GM12878 (cell line): ENCODE measurements around the gene GOSR1. TPM values are rescaled to one million over a fixed set of nuclear protein-coding genes. Genes with fewer than 3 reads are reported as not detected.

ENCODE experiments used
- ATAC-seq: fragments of 200-7000 bp; cut with Tn5 transposase; 3 replicates; pipeline ENCODE4 v1.9.1; 2020; ENCODE audit warnings: mild to moderate bottlenecking, moderate library complexity
- BruUV-seq: library from RNA; stranded (reverse); fragments of 400-500 nt; replicated peaks from 2 replicates; lab custom pipeline; 2021; lab: Mats Ljungman, UMichigan
- CTCF ChIA-PET: fragments of 300-600 bp; sonication (Branson Sonifier 250); formaldehyde crosslinking; extraction: SDS; loops from one replicate; lab custom pipeline; 2021; ENCODE audit warnings: inconsistent platforms; lab: Yijun Ruan, JAX
- POLR2A ChIA-PET: fragments of 350-600 bp; formaldehyde crosslinking; extraction: SDS; loops from one replicate; lab custom pipeline; 2021; ENCODE audit warnings: inconsistent platforms; lab: Charles Lee
- RAD21 ChIA-PET: fragments of 300-600 bp; sonication (Branson Sonifier 250); formaldehyde crosslinking; loops from one replicate; lab custom pipeline; 2023; ENCODE audit warnings: antibody characterized with exemption; ENCODE audit not compliant: unreplicated experiment; lab: Charles Lee
- SMC1A ChIA-PET: fragments of 300-600 bp; sonication (Branson Sonifier 250); formaldehyde crosslinking; loops from one replicate; lab custom pipeline; 2023; ENCODE audit not compliant: unreplicated experiment, uncharacterized antibody; lab: Charles Lee
- DNase-seq: peaks from one replicate; pipeline ENCODE4 v3.0.0-alpha.2; 2011; ENCODE audit warnings: low read depth, low spot score
- FAIRE-seq: peaks from 3 replicates; lab custom pipeline; 2011; peaks lifted over from hg19 to GRCh38; lab: Jason Lieb, UNC
- H2AFZ ChIP-seq: 2 replicates; pipeline ENCODE4 v1.6.0; 2011; ENCODE audit warnings: low read depth, low read length, control low read depth; ENCODE audit not compliant: control insufficient read depth
- H3K27ac ChIP-seq: 2 replicates; pipeline ENCODE4 v1.5.1; 2011; ENCODE audit warnings: control low read depth; ENCODE audit not compliant: control insufficient read depth, insufficient read depth
- H3K27me3 ChIP-seq, 2 experiments: replicated peaks in 1 of 2; 2 replicates each; pipeline versions ENCODE4 v1.6.0 to v1.6.1; 2011; ENCODE audit warnings: low read length in 1 of 2; ENCODE audit not compliant: control insufficient read depth in 2 of 2, insufficient read depth in 2 of 2
- H3K36me3 ChIP-seq, 2 experiments: 2 replicates each; pipeline ENCODE4 v1.5.1; 2011; ENCODE audit warnings: low read length in 1 of 2; ENCODE audit not compliant: control insufficient read depth in 2 of 2, insufficient read depth in 2 of 2
- H3K4me1 ChIP-seq: 2 replicates; pipeline ENCODE4 v1.6.1; 2011; ENCODE audit warnings: mild to moderate bottlenecking, low read length, moderate library complexity, mixed read lengths; ENCODE audit not compliant: control insufficient read depth, insufficient read depth
- H3K4me2 ChIP-seq: 2 replicates; pipeline ENCODE4 v1.6.0; 2011; ENCODE audit warnings: control low read depth; ENCODE audit not compliant: control insufficient read depth, insufficient read depth
- H3K4me3 ChIP-seq: fragments of 200-600 bp; sonication (generic); 2 replicates; pipeline ENCODE4 v1.5.1; 2016
- H3K79me2 ChIP-seq: 2 replicates; pipeline ENCODE4 v1.6.0; 2011; ENCODE audit warnings: low read length; ENCODE audit not compliant: control insufficient read depth, insufficient read depth
- H3K9ac ChIP-seq: 2 replicates; pipeline ENCODE4 v1.8.0; 2011; ENCODE audit warnings: low read length, control low read depth, mixed read lengths; ENCODE audit not compliant: control insufficient read depth, insufficient read depth
- H3K9me3 ChIP-seq: replicated peaks from 3 replicates; pipeline ENCODE4 v1.5.1; 2011; ENCODE audit warnings: mild to moderate bottlenecking, low read length; ENCODE audit not compliant: control insufficient read depth, insufficient read depth
- H4K20me1 ChIP-seq: 2 replicates; pipeline ENCODE4 v1.6.0; 2011; ENCODE audit not compliant: control insufficient read depth, insufficient read depth
- CHD4 ChIP-seq: fragments of 200-600 bp; sonication (generic); IDR thresholded peaks from 2 replicates; pipeline ENCODE4 v1.6.1; 2016; ENCODE audit warnings: mild to moderate bottlenecking
- CREM ChIP-seq: IDR thresholded peaks from 2 replicates; pipeline ENCODE4 v1.6.1; 2014; ENCODE audit warnings: antibody characterized with exemption, low read depth
- IRF4 ChIP-seq: IDR thresholded peaks from 2 replicates; pipeline ENCODE4 v1.6.1; 2011; ENCODE audit warnings: low read depth, low read length
- MEF2B ChIP-seq: fragments of 450-650 bp; IDR thresholded peaks from 2 replicates; pipeline ENCODE4 v1.6.1; 2018; ENCODE audit warnings: mild to moderate bottlenecking, moderate library complexity; ENCODE audit not compliant: partially characterized antibody, poor library complexity, severe bottlenecking
- NKRF ChIP-seq: fragments of 450-650 bp; conservative IDR thresholded peaks from 2 replicates; pipeline ENCODE4 v1.6.1; 2017; ENCODE audit warnings: mild to moderate bottlenecking, moderate library complexity
- RELA ChIP-seq: fragments of 450-650 bp; IDR thresholded peaks from 2 replicates; pipeline ENCODE4 v1.8.0; 2014; ENCODE audit warnings: borderline replicate concordance; ENCODE audit not compliant: partially characterized antibody
- SUPT20H ChIP-seq: IDR thresholded peaks from 2 replicates; pipeline ENCODE4 v1.6.1; 2011; ENCODE audit warnings: low read depth, mild to moderate bottlenecking, low read length, moderate library complexity, borderline replicate concordance; ENCODE audit not compliant: control insufficient read depth
- TCF3 ChIP-seq: IDR thresholded peaks from 2 replicates; pipeline ENCODE4 v1.6.1; 2012; ENCODE audit warnings: low read depth, mild to moderate bottlenecking, low read length, borderline replicate concordance; ENCODE audit not compliant: insufficient read depth
- TCF7 ChIP-seq: IDR thresholded peaks from 2 replicates; pipeline ENCODE4 v1.6.1; 2014; ENCODE audit warnings: antibody characterized with exemption, borderline replicate concordance
- ZNF24 ChIP-seq: fragments of 450-650 bp; IDR thresholded peaks from 2 replicates; pipeline ENCODE4 v1.6.1; 2017; ENCODE audit warnings: antibody characterized with exemption, mild to moderate bottlenecking
- ZNF592 ChIP-seq: fragments of 450-650 bp; IDR thresholded peaks from 2 replicates; pipeline ENCODE4 v1.6.1; 2017; ENCODE audit warnings: mild to moderate bottlenecking, moderate library complexity
- WGBS: methylation state at CpG from one replicate; pipeline ENCODE4 v1.1.6; 2016; ENCODE audit warnings: low lambda C conversion rate; ENCODE audit not compliant: insufficient replicate concordance, insufficient coverage; ENCODE audit errors: missing lambda C conversion rate; 5-methylcytosine and 5-hydroxymethylcytosine counted together
- in situ Hi-C: fragments of 300-500 bp; cut with MboI; formaldehyde crosslinking; loops from 9 replicates; pipeline ENCODE4 v1.14.3; 2018; ENCODE audit warnings: mixed read lengths
- intact Hi-C: fragments of 100-400 bp; cut with micrococcal nuclease; formaldehyde crosslinking; loops from one replicate; pipeline ENCODE4 v1.14.2; 2022; ENCODE audit not compliant: unreplicated experiment
- polyA plus RNA-seq, 11 experiments: library from polyadenylated mRNA; depleted of rRNA in 4 of 11; unstranded in 6 of 11; stranded (reverse) in 5 of 11; fragments of >200 nt; fragmentation: Nextera tagmentation in 4 of 11; fragmentation: Illumina TruSeq in 1 of 11; extraction: Ambion mirVana in 4 of 11; extraction: Trizol in 1 of 11; gene quantifications; 1 replicate in 1 of 11; 2 replicates in 10 of 11; pipeline versions ENCODE4 v1.2.1 to v1.2.3, GENCODE V29; 2011 to 2016; ENCODE audit warnings: inconsistent platforms in 2 of 11, missing spikeins in 2 of 11, low read depth in 1 of 11
- total RNA-seq, 4 experiments: library from RNA; depleted of rRNA in 3 of 4; stranded (reverse); fragments of >200 nt in 3 of 4; fragmentation: Illumina TruSeq in 1 of 4; extraction: Trizol in 1 of 4; gene quantifications; 2 replicates each; pipeline versions ENCODE4 v1.2.1 to v1.2.3, GENCODE V29; 2013 to 2021

GOSR1 gene
- total and polyA plus RNA-seq, 10 of the 15 experiments (the other 5 are each of a cell fraction or from before 2014, with no cell fraction given): 21.4 to 99.3 (median 42.9) TPM

DNA sequence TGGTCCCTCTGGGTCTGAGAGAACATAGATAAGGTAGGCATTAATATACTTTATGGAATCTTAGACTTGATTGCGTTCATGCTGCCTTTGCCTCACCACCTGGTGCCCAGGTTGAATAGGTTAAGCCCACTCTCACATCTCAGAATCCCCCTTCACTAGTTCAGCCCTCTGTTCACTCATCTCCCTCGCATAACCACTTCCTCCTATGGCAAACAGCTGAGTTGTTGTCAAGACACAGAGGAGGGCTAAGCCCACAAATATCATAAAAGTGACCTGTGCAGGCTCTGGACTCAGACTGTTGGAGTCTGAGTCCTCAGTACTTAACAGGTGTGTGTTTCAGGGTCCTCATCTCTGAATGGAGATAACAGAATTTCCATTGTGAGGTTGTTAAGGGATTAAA is 55.7 kb downstream of the GOSR1 start:
- WGBS: 47% methylated on average over 2 of the region's 2 CpGs
- ATAC-seq (no peak), DNase-seq (no peak), FAIRE-seq (no peak)
- no peaks in the 10 kb centered on the region for H3K36me3 ChIP-seq
- no peaks in the 10 kb centered on the region for H3K27me3 ChIP-seq
- SMC1A ChIA-PET: interaction anchor here (0.5 kb wide), 1 partner anchor 722 kb away, joined by 3 read pairs; no protein-coding TSS in a partner anchor
- H3K4me2 ChIP-seq: no peak overlapping the region
- H3K4me3 ChIP-seq: no peak overlapping the region
- H3K9ac ChIP-seq: no peak overlapping the region
- RAD21 ChIA-PET: no interaction called here
- CTCF ChIA-PET: no interaction called here
- BruUV-seq: no TSS peak
- no peak overlapping the region for H3K27ac ChIP-seq
- in situ Hi-C loops: no loop called here
- H4K20me1 ChIP-seq: no peaks in the 10 kb centered on the region
- no peaks in the 10 kb centered on the region for H3K79me2 ChIP-seq
- POLR2A ChIA-PET: no interaction called here
- H3K9me3 ChIP-seq: no peaks in the 10 kb centered on the region
- no peak for TF ChIP-seq SUPT20H
- no peak for TF ChIP-seq CHD4
- TF ChIP-seq TCF3: no peak
- no peak for TF ChIP-seq TCF7
- no peak for TF ChIP-seq MEF2B
- TF ChIP-seq CREM: no peak
- TF ChIP-seq NKRF: no peak
- TF ChIP-seq ZNF24: no peak
- no peak for TF ChIP-seq ZNF592
- no peak for TF ChIP-seq RELA
- no peak for TF ChIP-seq IRF4
- H3K4me1 ChIP-seq: no peaks in the 10 kb centered on the region
- intact Hi-C loops: no loop called here
- no peak overlapping the region for H2AFZ ChIP-seq
